Endothelial cell of umbilical vein (primary cell): ENCODE data around the gene HMGCS1. TPM values are rescaled to one million over a fixed set of nuclear protein-coding genes. Genes with fewer than 3 reads are reported as not detected.

Experiments
- BruUV-seq: library from RNA; stranded (reverse); fragments of 400-500 nt; replicated peaks from 2 replicates; lab custom pipeline; 2021; lab: Mats Ljungman, UMichigan
- CTCF ChIA-PET: fragments of 300-600, 350-600 bp; sonication (Branson Sonifier 250); formaldehyde crosslinking; loops from one replicate; lab custom pipeline; 2021; ENCODE audit warnings: antibody characterized with exemption, inconsistent platforms; lab: Charles Lee
- POLR2A ChIA-PET: fragments of 300-600, 350-600 bp; sonication (Branson Sonifier 250); formaldehyde crosslinking; loops from one replicate; lab custom pipeline; 2021; ENCODE audit warnings: antibody characterized with exemption, inconsistent platforms; lab: Charles Lee
- DNase-seq: peaks from one replicate; pipeline ENCODE4 v3.0.0-alpha.2; 2011; ENCODE audit warnings: low read depth, low spot score
- FAIRE-seq: peaks from 2 replicates; lab custom pipeline; 2011; peaks lifted over from hg19 to GRCh38; lab: Jason Lieb, UNC
- H2AFZ ChIP-seq: 2 replicates; pipeline ENCODE4 v1.6.0; 2012; ENCODE audit warnings: low read depth, low read length, control low read depth, inconsistent platforms
- H3K27ac ChIP-seq: 2 replicates; pipeline ENCODE4 v1.5.1; 2011; ENCODE audit warnings: low read depth, mild to moderate bottlenecking, control low read depth, low read length, moderate library complexity; ENCODE audit not compliant: insufficient read depth
- H3K27me3 ChIP-seq, 2 experiments: 2 replicates each; pipeline versions ENCODE4 v1.6.0 to v1.6.1; 2011; ENCODE audit warnings: low read length in 2 of 2, mixed read lengths in 1 of 2; ENCODE audit not compliant: control insufficient read depth in 2 of 2, insufficient read depth in 2 of 2
- H3K36me3 ChIP-seq, 2 experiments: 2 replicates in 1 of 2; 3 replicates in 1 of 2; pipeline ENCODE4 v1.5.1; 2011; ENCODE audit warnings: low read length in 2 of 2, mild to moderate bottlenecking in 1 of 2, moderate library complexity in 1 of 2; ENCODE audit not compliant: control insufficient read depth in 2 of 2, insufficient read depth in 2 of 2; ENCODE audit errors: extremely low read depth in 1 of 2
- H3K4me1 ChIP-seq: 3 replicates; pipeline ENCODE4 v1.5.1; 2011; ENCODE audit warnings: mild to moderate bottlenecking, low read length; ENCODE audit not compliant: control insufficient read depth, insufficient read depth; ENCODE audit errors: extremely low read depth
- H3K4me2 ChIP-seq: 2 replicates; pipeline ENCODE4 v1.6.1; 2011; ENCODE audit warnings: low read length, control low read depth, mixed read lengths; ENCODE audit not compliant: insufficient read depth
- H3K4me3 ChIP-seq, 3 experiments: fragments of 200-600 bp in 1 of 3; sonication (generic), shearing (Covaris generic) in 1 of 3; replicated peaks in 1 of 3; 2 replicates each; pipeline ENCODE4 v1.5.1; 2011 to 2016; ENCODE audit warnings: control low read depth in 3 of 3, low read length in 3 of 3, mild to moderate bottlenecking in 2 of 3, inconsistent platforms in 1 of 3, low read depth in 1 of 3, moderate library complexity in 1 of 3; ENCODE audit not compliant: insufficient read depth in 1 of 3
- H3K79me2 ChIP-seq: 2 replicates; pipeline ENCODE4 v1.6.0; 2012; ENCODE audit warnings: low read length, inconsistent platforms; ENCODE audit not compliant: control insufficient read depth, insufficient read depth
- H3K9ac ChIP-seq: replicated peaks from 2 replicates; pipeline ENCODE3; 2011; ENCODE audit warnings: low read length, control low read depth; ENCODE audit not compliant: insufficient read depth; ENCODE audit errors: extremely low read depth
- H3K9me1 ChIP-seq: replicated peaks from 3 replicates; pipeline ENCODE4 v1.6.0; 2011; ENCODE audit warnings: mild to moderate bottlenecking, low read length; ENCODE audit not compliant: control insufficient read depth, insufficient read depth; ENCODE audit errors: extremely low read depth
- H3K9me3 ChIP-seq: replicated peaks from 2 replicates; pipeline ENCODE4 v1.5.1; 2012; ENCODE audit warnings: low read length, inconsistent platforms; ENCODE audit not compliant: control insufficient read depth, insufficient read depth
- H4K20me1 ChIP-seq: replicated peaks from 2 replicates; pipeline ENCODE3; 2011; ENCODE audit warnings: mild to moderate bottlenecking, low read length; ENCODE audit not compliant: control insufficient read depth, insufficient read depth; ENCODE audit errors: extremely low read depth
- CTCF ChIP-seq, 2 donors: IDR thresholded peaks; 1 replicate in 1 of 2; 2 replicates in 1 of 2; pipeline ENCODE4 v1.5.1; 2011; ENCODE audit warnings: low read length in 2 of 2, mild to moderate bottlenecking in 2 of 2, moderate library complexity in 2 of 2, control low read depth in 1 of 2, inconsistent platforms in 1 of 2, low read depth in 1 of 2; ENCODE audit not compliant: insufficient read depth in 1 of 2; ENCODE audit errors: extremely low read depth in 1 of 2
- EZH2 ChIP-seq: IDR thresholded peaks from 2 replicates; pipeline ENCODE4 v1.6.1; 2012; ENCODE audit warnings: borderline replicate concordance, low read depth, mild to moderate bottlenecking, moderate library complexity, low read length, inconsistent platforms; ENCODE audit not compliant: severe bottlenecking
- FOS ChIP-seq: IDR thresholded peaks from 2 replicates; pipeline ENCODE4 v1.6.1; 2011; ENCODE audit warnings: mild to moderate bottlenecking, low read length, moderate library complexity, borderline replicate concordance; ENCODE audit not compliant: insufficient read depth
- GATA2 ChIP-seq: IDR thresholded peaks from 2 replicates; pipeline ENCODE4 v1.7.0; 2011; ENCODE audit warnings: low read depth, mild to moderate bottlenecking, moderate library complexity, mixed read lengths, low read length; ENCODE audit not compliant: insufficient read length, insufficient read depth
- JUN ChIP-seq: IDR thresholded peaks from 2 replicates; pipeline ENCODE4 v1.6.1; 2011; ENCODE audit warnings: borderline replicate concordance, low read depth; ENCODE audit not compliant: insufficient read length, insufficient read depth
- MYC ChIP-seq: IDR thresholded peaks from one replicate; pipeline ENCODE4 v1.6.1; 2011; ENCODE audit warnings: mild to moderate bottlenecking, low read depth, low read length
- POLR2A ChIP-seq: IDR thresholded peaks from 2 replicates; pipeline ENCODE4 v1.6.1; 2012; ENCODE audit warnings: low read depth, mild to moderate bottlenecking, control low read depth, low read length
- POLR2AphosphoS5 ChIP-seq: IDR thresholded peaks from 2 replicates; pipeline ENCODE4 v1.6.1; 2012; ENCODE audit warnings: low read depth, mild to moderate bottlenecking, control low read depth, low read length, moderate library complexity; ENCODE audit not compliant: insufficient read depth
- dilution Hi-C: fragments of 300-500 bp; cut with MboI; formaldehyde crosslinking; loops from one replicate; pipeline ENCODE4 v1.15.0; 2019; ENCODE audit warnings: low sequenced_read_pairs; ENCODE audit not compliant: extremely low pct_ligation_motif_present
- intact Hi-C: fragments of 100-400 bp; cut with micrococcal nuclease; formaldehyde crosslinking; loops from one replicate; pipeline ENCODE4 v1.10.0; 2022
- polyA plus RNA-seq, 4 experiments: library from polyadenylated mRNA; depleted of rRNA in 3 of 4; stranded (reverse) in 3 of 4; unstranded in 1 of 4; fragments of >200 nt; gene quantifications; 2 replicates each; pipeline versions ENCODE4 v1.2.1 to v1.2.3, GENCODE V29; 2011 to 2012; ENCODE audit warnings: missing spikeins in 1 of 4
- total RNA-seq: library from RNA; stranded (reverse); gene quantifications from 2 replicates; pipeline ENCODE4 v1.2.3, GENCODE V29; 2021
- TF ChIP-seq, protein P1 (sequence below): IDR thresholded peaks from 2 replicates; pipeline ENCODE4 v1.6.1; 2011; ENCODE audit not compliant: insufficient read depth, insufficient read length

Gene HMGCS1
- total and polyA plus RNA-seq, 2 donors (not counting 3 experiments of a cell fraction or from before 2014, with no cell fraction given), result 43.3 to 133 TPM

DNA sequence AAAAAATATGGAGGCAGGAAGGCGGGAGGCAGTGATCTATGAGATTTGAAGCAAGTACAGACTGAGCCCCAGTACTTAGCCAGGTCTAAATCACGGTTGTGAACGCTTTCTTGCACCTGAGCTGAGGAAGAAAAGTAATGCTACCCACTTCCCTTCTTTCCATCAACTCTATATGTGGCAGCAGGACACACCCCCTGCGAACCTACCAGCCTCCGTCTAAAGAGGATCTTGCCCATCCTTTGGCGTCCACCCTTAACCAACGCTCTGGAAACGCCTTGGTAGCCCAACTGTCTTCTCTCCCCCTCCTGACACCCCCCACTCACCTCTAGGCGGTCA, 545 bp downstream of the HMGCS1 start:
- Histone ChIP-seq H3K4me2 (peak overlapping the region; percentile 79), H3K4me1 (peaks cover 35% of the 10 kb centered on the region), H3K9me3 (no peaks in the 10 kb centered on the region), H3K9me1 (no peaks in the 10 kb centered on the region), H3K9ac (peak overlapping the region; percentile 78), H3K27ac (peak overlapping the region; percentile 36), H3K36me3 (peaks cover 0 to under 1% of the 10 kb centered on the region in 2 experiments), H3K4me3 (peak overlapping the region; percentile 73 to 91 (median 75)), H3K79me2 (peaks cover 56% of the 10 kb centered on the region), H2AFZ (peak overlapping the region; percentile 49), H3K27me3 (no peaks in the 10 kb centered on the region), H4K20me1 (peaks cover 6% of the 10 kb centered on the region)
- TF ChIP-seq, protein P1, sequence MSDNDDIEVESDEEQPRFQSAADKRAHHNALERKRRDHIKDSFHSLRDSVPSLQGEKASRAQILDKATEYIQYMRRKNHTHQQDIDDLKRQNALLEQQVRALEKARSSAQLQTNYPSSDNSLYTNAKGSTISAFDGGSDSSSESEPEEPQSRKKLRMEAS, result no peak
- no peak for TF ChIP-seq GATA2
- TF ChIP-seq FOS, result no peak
- TF ChIP-seq POLR2AphosphoS5, result no peak
- ChIA-PET CTCF (interaction anchor here (1.0 to 3.9 kb wide), 7 partner anchors 10 to 202 kb away, joined by 3 to 28 read pairs (median 5); partner anchors contain the start of genes C5orf34, TMEM267 and ZNF131), POLR2A (interaction anchor here (0.5 to 2.4 kb wide), 4 partner anchors 13 to 171 kb away, joined by 3 to 12 read pairs (median 4); partner anchors contain the start of gene TMEM267)
- no TSS peak for BruUV-seq
- intact Hi-C loops (loop anchor here (1.0 to 10.0 kb wide), 8 partner anchors 85 to 1520 kb away; partner anchors contain the start of genes NNT, RIMOC1 and TMEM267), dilution Hi-C loops (no loop called here)
- FAIRE-seq, result peak; percentile 4
- no peak for DNase-seq

DNA sequence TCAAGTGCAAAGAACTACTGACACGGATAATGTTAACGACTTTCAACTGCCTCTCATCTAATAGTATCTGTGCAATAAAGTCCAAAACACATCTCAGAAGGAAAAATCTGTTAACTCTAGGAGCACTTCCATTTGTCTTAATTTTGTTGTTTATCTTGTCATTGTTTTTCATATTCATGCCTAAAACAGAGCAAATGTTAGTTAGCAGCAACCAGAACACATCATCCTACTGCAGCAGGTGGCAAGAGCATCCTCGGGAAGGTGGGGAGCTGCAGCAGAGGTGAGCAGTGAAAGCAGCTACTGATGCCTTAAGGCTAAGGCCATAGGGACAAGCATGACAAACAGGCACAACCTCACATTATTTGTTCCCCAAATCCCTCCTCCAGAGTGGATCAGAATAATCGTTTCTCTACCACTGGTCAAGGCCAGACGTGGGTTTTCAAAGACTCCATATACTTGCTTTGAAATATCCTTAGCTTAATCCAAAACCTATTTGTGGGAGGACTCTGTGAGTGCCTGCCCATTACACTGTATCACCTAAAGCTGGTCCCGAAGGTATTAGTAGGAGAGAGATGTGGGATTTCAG, 1.0 kb downstream of the HMGCS1 start:
- intact Hi-C loops, result loop anchor here (5.0 to 10.0 kb wide), 5 partner anchors 85 to 1520 kb away; partner anchors contain the start of genes NNT and RIMOC1
- Histone ChIP-seq H2AFZ (no peak overlapping the region), H3K79me2 (peaks cover 61% of the 10 kb centered on the region), H3K9me1 (no peaks in the 10 kb centered on the region), H3K9ac (peak overlapping the region; percentile 78), H3K36me3 (peaks cover 0 to 2% of the 10 kb centered on the region in 2 experiments), H3K4me1 (peaks cover 35% of the 10 kb centered on the region), H3K27me3 (no peaks in the 10 kb centered on the region), H3K4me2 (peak overlapping the region; percentile 79), H4K20me1 (peaks cover 6% of the 10 kb centered on the region), H3K4me3 (peak overlapping the region; percentile 73 to 91 (median 75)), H3K27ac (no peak overlapping the region), H3K9me3 (no peaks in the 10 kb centered on the region)
- BruUV-seq, result TSS peak; percentile 29
- DNase-seq (no peak), FAIRE-seq (peak; percentile 28)
- TF ChIP-seq GATA2, result no peak
- no peak for TF ChIP-seq FOS
- TF ChIP-seq POLR2A, result no peak
- no peak for TF ChIP-seq JUN
- no peak for TF ChIP-seq EZH2
- no peak for TF ChIP-seq MYC
- TF ChIP-seq CTCF (IDR thresholded peaks at IDR 0.05; ENCODE audit: extremely low read depth in 1 of 2, insufficient read depth in 1 of 2, low read depth in 1 of 2, low read length in 2 of 2), result no peak
- TF ChIP-seq, protein P1, result no peak
- TF ChIP-seq POLR2AphosphoS5, result no peak
- POLR2A ChIA-PET, result interaction anchor here (0.5 to 2.4 kb wide), 4 partner anchors 12 to 172 kb away, joined by 3 to 12 read pairs (median 4); partner anchors contain the start of gene TMEM267
- dilution Hi-C loops, result no loop called here
- CTCF ChIA-PET, result interaction anchor here (1.6 to 3.9 kb wide), 5 partner anchors 10 to 203 kb away, joined by 4 to 28 read pairs (median 7); partner anchors contain the start of genes C5orf34 and TMEM267
